Measurements from ENCODE around the gene SMIM12.
A peak's percentile ranks its signal among the peaks of the same experiment; 100 is the strongest.

Gene SMIM12

DNA sequence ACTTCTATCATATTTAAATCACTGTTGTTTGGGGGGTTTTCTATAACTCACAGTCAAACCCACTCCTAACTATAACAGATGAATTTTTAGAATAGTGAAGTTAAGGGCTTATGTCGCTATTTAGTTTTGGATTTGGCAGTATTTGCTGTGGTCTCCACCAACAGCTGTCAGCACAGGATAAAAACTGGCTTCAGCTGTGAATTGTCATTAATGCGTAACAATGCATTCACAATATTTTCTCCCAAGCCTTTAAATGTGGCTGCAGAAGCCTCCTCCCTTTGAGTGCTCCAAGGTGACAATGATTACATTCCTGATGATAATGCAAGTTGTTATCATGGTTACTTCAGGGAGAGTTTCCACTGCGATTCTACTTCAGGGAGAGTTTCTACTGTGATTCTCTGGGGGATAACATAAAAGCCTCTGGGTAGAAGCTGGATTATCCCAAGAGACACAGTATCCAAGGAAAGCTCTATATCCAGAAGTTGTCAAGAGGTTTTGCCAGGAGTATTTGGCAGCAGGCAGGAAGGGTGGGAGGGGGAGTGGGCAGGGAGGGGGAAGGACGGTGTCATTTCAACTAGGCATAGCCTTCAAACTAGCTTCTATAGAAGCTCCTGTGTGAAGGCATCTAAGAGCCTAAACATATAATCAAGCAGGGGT is 14.9 kb upstream of the SMIM12 start:
- H3K27ac ChIP-seq, result no peak overlapping the region
- TF ChIP-seq, protein P1, sequence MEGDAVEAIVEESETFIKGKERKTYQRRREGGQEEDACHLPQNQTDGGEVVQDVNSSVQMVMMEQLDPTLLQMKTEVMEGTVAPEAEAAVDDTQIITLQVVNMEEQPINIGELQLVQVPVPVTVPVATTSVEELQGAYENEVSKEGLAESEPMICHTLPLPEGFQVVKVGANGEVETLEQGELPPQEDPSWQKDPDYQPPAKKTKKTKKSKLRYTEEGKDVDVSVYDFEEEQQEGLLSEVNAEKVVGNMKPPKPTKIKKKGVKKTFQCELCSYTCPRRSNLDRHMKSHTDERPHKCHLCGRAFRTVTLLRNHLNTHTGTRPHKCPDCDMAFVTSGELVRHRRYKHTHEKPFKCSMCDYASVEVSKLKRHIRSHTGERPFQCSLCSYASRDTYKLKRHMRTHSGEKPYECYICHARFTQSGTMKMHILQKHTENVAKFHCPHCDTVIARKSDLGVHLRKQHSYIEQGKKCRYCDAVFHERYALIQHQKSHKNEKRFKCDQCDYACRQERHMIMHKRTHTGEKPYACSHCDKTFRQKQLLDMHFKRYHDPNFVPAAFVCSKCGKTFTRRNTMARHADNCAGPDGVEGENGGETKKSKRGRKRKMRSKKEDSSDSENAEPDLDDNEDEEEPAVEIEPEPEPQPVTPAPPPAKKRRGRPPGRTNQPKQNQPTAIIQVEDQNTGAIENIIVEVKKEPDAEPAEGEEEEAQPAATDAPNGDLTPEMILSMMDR (IDR thresholded peaks at IDR 0.05), result no peak
- no peak for TF ChIP-seq ZFX (IDR thresholded peaks at IDR 0.05; ENCODE audit: borderline replicate concordance)

DNA sequence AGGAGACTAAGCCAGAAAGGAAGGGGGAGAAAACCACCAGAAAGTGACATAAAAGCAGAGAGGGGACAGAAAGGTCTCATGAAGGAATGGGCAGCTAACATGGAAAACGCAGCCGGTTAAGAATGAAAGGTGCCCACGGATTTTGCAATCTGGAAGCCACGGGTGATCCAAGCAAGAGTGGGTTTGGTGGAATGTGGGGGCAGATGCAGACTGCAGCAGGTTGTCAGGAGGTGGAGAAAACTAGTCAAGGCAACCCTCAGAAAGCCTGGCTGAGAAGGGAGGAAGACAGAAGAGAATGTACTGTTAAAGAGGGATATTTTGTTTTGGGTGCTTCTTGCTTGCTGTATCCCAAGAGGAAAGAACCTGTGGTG is 12.6 kb upstream of the SMIM12 start:
- no peak overlapping the region for H3K27ac ChIP-seq
- TF ChIP-seq, protein P1 (IDR thresholded peaks at IDR 0.05), result 0 out of 2 replicates have a peak, but pooled peaks have one; percentile 3
- TF ChIP-seq ZFX (IDR thresholded peaks at IDR 0.05; ENCODE audit: borderline replicate concordance), result no peak

- no peak overlapping the region for H3K27ac ChIP-seq
- TF ChIP-seq, protein P1 (IDR thresholded peaks at IDR 0.05), result peak; percentile 9; the same call in 1 of the 2 replicates
- TF ChIP-seq ZFX (IDR thresholded peaks at IDR 0.05; ENCODE audit: borderline replicate concordance), result no peak
Measured at GRCh38 chr1:34871443-34872132, 12.0 kb upstream of the SMIM12 start.

DNA sequence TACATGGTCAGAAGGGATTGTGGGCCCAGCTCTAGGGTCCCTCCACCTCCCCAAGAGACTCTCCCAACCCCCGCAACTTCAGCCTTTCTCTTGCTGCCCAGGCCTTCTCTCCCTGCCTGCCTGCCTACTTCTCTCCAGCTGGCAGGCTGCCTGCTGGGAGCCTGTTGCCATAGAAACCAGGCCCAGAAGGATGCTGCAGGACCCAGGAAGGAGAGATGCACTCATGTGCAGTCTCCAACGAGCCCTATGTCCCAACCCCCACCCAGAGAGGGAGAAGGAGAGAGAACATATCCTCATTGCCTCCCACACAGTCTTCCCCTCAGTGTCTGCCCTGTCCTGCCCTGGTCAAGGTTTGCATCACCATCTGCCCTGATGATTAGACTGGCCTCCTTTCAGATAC is 10.8 kb upstream of the SMIM12 start:
- no peak for TF ChIP-seq ZFX (IDR thresholded peaks at IDR 0.05; ENCODE audit: borderline replicate concordance)
- TF ChIP-seq, protein P1 (IDR thresholded peaks at IDR 0.05), result no peak
- H3K27ac ChIP-seq, result no peak overlapping the region

DNA sequence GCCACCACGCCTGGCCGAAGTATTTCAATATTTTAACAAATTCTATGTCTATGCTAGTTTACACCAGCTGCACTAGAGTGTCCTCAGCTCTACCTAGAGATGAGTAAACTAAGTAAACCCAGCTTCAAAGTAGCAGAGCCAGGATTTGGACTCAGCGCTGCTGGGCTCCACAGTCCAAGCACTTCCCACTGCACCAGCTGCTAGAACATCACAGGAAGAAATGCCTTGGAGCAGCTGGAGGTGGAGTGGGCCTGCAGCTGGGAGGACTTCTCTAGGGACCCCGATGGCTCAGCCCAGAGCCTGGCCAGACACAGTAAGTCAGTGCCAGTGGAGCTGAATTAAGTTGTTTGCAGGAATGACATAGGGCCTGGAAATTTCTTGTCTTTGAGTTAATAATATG is 10.2 kb upstream of the SMIM12 start:
- H3K27ac ChIP-seq, result no peak overlapping the region
- no peak for TF ChIP-seq ZFX (IDR thresholded peaks at IDR 0.05; ENCODE audit: borderline replicate concordance)
- TF ChIP-seq, protein P1 (IDR thresholded peaks at IDR 0.05), result no peak

DNA sequence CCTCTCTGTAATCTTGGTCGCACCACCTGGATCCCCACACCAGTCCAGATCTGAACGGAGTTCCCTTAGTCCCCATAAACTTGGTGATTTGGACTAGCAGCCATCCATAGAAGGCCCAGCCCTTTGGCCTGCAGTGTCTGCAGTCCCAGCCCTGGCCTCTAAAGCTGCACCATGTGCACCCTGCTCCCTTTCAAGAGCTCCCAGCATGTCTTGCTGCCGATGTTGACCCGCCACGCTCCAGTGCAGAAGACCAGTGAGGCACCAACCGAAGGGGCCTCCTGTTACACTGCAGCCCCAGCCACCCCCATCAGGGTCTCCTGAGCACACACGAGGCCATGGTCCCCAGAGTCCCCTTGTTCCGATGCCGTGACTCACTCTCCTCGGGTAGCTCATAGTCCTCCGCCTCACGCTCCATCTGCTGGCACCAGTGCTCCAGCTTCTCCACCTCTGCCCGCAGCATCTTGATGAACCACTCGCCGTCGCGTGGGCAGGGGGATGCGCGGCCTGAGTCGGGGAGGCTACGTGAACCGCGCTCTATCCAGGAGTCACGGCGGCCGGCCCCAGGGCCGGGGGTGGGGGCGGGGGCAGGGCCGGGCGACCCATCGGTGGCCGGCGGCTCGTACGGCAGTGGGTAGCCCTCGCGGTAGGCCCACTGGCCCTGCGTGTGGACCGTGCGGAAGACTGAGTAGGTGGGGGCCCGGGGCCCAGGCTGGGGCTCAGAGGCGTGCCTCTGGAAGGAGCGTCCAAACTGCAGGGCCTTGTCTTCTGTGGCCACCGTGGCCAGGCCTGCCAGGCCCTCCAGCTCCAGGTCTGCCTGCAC is 8.9 kb upstream of the SMIM12 start:
- no peak overlapping the region for H3K27ac ChIP-seq
- TF ChIP-seq ZFX (IDR thresholded peaks at IDR 0.05; ENCODE audit: borderline replicate concordance), result no peak
- TF ChIP-seq, protein P1 (IDR thresholded peaks at IDR 0.05), result no peak

Data from 22Rv1 (cell line).